T-helper 1 cell (primary cell): ENCODE results near the gene ACTR3C.
A peak's percentile ranks its signal among the peaks of the same experiment; 100 is the strongest.

ENCODE experiments used
- DNase-seq, 5 donors: peaks; one replicate each; pipeline ENCODE4 v3.0.0-alpha.2; 2012 to 2020
- total RNA-seq, 4 donors: gene quantifications; one replicate each; lab custom pipeline; 2026; lab: John Stamatoyannopoulos, UW

ACTR3C gene
- 4.1 to 9.6 (median 8.3) reads per million in 4 donors for total RNA-seq

GRCh38 chr7:150322833-150323681 lies at the start of gene ACTR3C, which contains the start of gene LRRC61:
TSS of gene ACTR3C (minus strand) at chr7:150323545. CDS start at chr7:150295296, 28,249 bp downstream.
TSS of gene LRRC61 (plus strand) at chr7:150323355. CDS start at chr7:150336862, 13,507 bp downstream.
- DNase-seq: peak in 4 of 5 donors; percentile 24 to 79 (median 38)

GRCh38 chr7:150372271-150373048 lies 49.1 kb upstream of the ACTR3C start:
- DNase-seq: no peak

GRCh38 chr7:150371996-150372270 lies 48.6 kb upstream of the ACTR3C start:
- DNase-seq: no peak

- DNase-seq: no peak
Measured at GRCh38 chr7:150371131-150371995, 48.0 kb upstream of the ACTR3C start.

GRCh38 chr7:150370612-150371071 lies 47.3 kb upstream of the ACTR3C start:
- no peak for DNase-seq

- no peak for DNase-seq
Measured at GRCh38 chr7:150369748-150370501, 46.6 kb upstream of the ACTR3C start.

- DNase-seq: peak in 4 of 5 donors; percentile 40 to 56 (median 50)
Measured at GRCh38 chr7:150368884-150369747, 45.8 kb upstream of the ACTR3C start.

GRCh38 chr7:150368096-150368883 lies 44.9 kb upstream of the ACTR3C start, which contains the start of gene REPIN1:
TSS of gene REPIN1 (plus strand) at chr7:150368822. CDS start at chr7:150369712, 890 bp downstream.
- peak; percentile 60 to 80 (median 72) for DNase-seq

- no peak for DNase-seq
Measured at GRCh38 chr7:150367677-150368095, 44.3 kb upstream of the ACTR3C start.

- no peak for DNase-seq
Measured at GRCh38 chr7:150365673-150366398, 42.5 kb upstream of the ACTR3C start.

- no peak for DNase-seq
Measured at GRCh38 chr7:150365194-150365593, 41.8 kb upstream of the ACTR3C start.

- peak in 1 of 5 donors; percentile 42 for DNase-seq
Measured at GRCh38 chr7:150363872-150364271, 40.5 kb upstream of the ACTR3C start.

GRCh38 chr7:150363370-150363769 lies 40.0 kb upstream of the ACTR3C start:
- DNase-seq: no peak

- DNase-seq: no peak
Measured at GRCh38 chr7:150361807-150362621, 38.7 kb upstream of the ACTR3C start.

- no peak for DNase-seq
Measured at GRCh38 chr7:150361402-150361801, 38.1 kb upstream of the ACTR3C start.

GRCh38 chr7:150360363-150361058 lies 37.2 kb upstream of the ACTR3C start:
- DNase-seq: no peak

- DNase-seq: no peak
Measured at GRCh38 chr7:150359622-150360362, 36.4 kb upstream of the ACTR3C start.
